ENCODE measurements around the gene CEP192.
"Not testable (repeated sequence)": the region's sequence is repeated elsewhere in the genome, so short reads cannot be mapped to it uniquely, and the experiment has no call there.

CEP192 gene

DNA sequence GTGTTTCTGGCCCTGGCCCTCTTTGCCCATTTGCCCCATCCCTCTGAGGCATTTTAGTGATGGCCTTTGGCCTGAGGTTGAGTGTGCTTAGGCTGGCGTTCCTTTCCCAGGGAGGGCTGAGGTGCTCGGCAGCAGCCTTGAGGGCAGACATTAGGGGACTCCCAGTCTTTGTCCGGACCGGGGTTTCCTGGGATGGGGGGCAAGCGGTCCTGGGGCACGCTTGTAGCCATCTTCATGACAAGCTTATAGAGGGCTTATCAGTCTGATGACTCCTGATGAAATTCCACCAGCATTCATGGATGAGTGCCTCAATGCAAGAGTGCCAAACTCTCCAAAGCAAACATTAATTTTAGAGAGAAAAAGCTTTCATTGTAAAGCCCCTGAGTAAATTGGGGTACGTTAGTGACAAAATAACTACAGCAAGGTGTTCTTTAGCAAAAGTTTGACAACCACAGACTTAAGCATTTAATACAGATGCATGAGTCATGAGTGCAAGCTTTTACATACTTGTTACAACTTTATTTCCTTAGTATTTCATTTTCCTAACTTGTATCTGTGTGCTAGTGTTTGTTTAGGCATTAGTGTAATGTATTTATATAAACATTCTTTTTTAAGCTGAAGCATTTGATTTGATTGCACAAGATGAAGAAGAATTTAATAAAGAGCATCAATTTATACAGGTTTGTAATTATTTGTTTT is 45.6 kb downstream of the CEP192 start:
- DNase-seq: no peak

DNA sequence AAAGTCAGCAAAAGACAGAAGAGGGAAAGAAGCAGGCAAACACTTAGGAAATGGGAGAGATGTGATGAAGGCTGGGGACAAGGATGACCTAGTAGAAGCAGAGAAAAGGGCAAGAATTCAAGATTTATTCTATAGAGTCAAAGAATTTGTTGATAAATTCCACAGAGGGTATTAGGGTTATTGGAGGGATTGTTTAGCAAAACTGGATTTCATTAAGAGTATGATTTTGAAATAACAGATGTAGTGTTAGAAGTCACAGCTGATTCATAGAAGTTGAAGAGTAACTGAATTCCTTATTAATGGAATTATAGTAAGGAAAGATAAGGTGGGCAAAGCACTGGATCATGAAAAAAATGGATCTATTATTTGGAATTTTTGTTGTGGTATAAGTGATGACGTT is 48.6 kb downstream of the CEP192 start:
- DNase-seq: no peak

DNA sequence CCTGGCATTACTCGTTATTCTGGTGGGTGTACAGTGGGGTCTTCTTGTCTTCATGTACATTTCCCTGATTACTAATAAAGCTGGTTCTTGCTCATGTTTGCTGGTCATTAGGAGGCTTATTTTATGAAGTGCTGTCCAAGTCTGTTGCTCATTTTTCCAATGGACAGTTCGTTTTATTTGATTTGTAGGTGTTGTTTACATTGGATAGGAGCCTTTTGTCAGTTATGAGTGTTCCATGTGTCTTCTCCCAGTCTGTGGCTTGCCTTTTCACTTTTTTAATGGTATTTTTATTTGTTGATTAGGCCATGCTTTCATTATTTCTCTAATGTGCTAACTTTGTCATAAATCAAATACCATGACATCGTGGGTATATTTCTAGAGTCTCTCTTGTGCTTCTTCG is 51.9 kb downstream of the CEP192 start:
- DNase-seq: no peak

DNA sequence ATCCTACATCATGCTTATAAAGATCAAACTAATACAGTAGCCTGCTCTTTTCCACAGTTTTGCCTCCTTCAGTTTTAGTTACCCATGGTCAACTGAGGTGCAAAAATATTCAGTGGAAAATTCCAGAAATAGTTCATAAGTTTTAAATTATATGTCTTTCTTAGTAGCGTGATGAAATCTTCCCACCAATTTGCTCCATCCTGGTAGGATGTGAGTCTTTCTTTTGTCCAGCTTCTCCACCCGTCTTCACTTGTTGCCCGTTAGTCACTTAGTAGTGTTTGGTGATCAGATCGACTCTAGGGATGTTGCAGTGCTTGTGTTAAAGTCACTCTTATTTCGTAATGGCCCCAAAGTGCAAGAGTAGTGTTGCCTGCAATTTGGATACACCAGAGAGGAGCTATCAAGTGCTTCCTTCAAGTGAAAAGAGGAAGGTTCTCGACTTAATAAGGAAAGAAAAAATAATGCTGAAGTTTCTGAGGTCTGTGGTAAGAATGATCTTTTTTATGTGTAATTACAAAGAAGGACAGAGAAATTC is 57.0 kb downstream of the CEP192 start:
- DNase-seq: no peak

DNA sequence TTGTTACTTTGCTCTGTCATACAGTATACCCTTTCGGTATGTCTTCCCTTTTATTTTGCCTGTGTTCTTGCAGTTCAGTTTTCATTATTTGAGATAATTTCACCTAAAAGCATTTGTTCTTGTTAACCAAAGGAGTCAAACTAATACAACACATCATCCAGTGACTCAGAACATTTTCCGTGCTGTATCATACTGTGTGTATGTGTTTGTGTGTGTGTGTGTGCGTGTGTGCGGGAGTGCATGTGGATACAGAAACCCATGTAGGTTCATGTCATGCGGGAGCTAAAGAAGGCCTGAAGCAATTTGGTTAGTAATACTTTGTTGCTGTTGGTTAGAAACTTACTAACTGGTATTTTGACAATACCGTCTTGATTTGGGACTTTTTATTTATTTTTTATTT is 60.0 kb downstream of the CEP192 start:
- no peak for DNase-seq

DNA sequence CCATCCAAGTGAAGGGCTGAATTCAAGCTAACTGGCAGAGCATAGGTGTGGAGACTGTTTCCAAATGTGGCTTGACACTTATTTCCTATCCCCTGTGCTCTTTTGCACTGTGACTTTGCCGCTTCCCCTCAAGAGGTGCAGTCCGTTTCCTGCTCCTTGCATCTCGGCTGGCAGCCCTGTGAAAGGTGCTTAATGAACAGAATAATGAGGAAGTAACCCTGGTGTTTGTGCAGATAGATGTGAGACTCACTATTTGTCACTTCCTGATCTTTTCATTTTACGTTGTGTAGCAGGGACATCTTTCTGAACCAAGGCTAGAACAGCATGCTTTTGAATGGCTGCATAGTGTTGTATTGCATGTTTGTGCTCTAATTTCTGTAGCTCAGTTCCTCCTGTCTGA is 60.8 kb downstream of the CEP192 start:
- DNase-seq: no peak

DNA sequence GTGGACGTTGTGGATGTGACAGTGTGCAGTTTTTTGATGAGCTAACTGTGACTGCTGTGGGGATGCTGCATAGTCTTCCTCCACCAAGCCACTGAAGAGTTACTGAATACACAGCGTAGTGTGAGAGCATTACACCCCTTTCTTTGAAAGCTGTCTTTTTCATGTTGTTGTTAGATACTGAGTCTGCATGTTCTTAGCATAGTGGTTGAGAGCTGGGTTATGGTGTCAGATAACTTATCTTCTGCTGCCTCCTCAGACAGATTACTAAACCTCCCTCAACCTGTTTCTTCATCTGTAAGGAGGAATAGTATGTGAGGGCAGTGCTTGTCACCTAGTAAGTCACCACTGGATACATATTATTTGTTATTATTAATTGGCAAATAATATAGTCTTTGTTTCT is 63.2 kb downstream of the CEP192 start:
- DNase-seq: no peak

DNA sequence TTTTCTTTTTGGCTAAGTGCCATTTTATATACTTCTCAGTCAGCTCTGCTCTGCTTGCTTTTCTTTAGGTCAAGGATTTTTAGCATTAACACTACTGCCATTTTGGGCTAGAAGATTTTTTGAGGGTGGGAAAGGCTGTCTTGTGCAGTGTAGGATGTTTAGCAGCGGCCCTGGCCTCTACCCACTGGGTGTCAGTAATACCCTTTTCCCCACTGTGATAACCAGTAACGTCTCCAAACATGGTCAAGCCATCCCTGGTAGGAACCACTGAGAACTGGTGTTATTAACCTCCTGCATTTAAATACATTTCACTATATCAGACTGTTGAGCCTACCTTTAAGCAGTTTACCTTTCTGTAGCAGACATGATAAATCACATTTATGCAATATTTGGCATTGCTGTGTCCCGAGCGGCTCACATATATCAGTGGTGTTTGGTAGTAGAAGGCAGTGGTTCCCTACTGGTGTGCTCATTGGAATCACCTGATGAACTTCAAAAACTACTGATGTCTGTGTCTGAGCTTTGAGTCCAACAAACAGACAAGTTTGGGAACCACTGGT is 70.5 kb downstream of the CEP192 start:
- no peak for DNase-seq

DNA sequence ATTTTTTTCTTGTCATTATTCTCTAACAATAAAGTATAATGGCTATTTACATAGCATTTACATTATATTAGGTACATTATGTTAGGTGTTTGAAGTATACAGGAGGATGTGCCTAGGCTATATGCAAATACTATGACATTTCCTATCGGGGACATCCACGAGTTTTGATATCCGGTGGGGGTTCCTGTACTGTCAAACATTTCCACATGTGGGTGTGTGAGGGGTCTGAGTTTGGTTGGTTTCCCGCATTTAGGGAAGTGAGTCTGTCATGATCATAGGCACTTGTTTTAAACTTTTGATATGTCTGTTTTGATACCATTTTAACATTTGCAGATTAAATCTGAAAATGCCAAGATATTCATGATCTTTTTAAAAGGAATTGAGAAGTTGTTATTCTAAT is 76.0 kb downstream of the CEP192 start:
- DNase-seq: no peak

DNA sequence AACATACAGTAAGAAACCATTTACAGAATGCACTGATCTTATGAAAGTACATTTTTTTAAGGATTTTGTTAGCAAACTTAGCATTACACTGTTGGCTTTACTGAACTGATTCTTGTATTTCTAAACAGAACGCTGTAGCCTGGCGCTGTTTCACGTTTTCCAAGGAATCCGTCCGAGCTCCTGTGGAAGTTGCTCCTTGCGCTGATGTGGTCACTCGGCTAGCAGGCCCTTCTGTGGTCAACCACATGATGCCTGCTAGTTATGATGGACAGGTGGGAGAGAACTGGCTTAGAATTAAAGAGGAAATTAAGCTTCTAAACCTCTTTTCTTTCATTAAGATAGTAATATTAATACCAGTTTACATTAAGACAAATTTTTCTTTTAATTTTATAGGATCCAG is 76.8 kb downstream of the CEP192 start:
- no peak for DNase-seq

DNA sequence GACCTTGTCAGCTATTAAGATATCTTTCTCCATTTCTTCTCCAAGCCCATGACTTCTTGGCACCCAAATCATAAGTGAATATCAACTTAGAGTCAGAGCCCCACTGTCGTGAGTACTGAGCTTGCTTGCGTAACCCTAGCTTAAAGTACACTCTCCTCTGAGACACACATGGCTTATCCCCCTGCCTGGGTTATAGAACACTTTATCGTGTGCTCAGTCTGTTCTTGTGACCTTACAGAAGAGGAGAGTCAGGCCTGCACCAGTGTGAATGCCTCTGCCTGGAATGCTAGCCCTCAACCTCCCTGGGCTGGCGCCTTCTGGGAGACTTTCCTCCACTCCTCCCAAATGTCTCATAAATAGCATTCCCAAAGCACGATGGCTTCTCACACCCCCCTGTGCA is 79.3 kb downstream of the CEP192 start:
- no peak for DNase-seq

DNA sequence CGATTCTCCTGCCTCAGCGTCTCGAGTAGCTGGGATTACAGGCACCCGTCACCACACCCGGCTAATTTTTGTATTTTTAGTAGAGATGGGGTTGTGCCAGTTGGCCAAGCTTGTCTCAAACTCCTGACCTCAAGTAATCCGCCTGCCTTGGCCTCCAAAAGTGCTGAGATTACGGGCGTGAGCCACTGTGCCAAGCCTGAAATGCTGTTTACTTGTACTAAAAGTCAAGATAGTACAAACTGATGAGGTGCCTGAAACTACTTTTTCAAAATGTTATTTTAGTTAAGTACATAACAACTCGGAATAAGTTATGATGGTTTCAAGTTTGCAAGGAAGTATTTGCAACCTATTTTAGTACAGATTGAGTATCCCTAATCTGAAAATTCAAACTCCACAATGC is 85.7 kb downstream of the CEP192 start:
- DNase-seq: no peak

DNA sequence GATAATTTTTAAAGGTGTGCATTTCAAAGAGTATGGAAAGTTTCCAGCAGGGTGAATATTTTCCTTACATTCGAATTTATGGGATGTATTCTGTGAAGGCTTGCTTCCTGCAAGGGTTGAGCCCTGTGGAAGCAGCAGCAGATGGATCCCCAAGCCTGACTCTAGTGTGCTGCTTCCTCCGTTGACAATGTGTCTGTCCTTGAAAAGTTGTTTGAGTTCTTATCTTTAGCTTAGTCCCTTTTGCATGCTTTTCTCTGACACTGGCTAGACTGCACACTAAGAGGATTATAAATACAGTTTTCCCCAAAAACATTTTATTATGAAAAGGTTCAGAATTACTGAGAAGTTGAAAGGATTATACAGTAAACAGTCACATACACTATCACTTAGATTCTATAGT is 86.3 kb downstream of the CEP192 start:
- DNase-seq: no peak

DNA sequence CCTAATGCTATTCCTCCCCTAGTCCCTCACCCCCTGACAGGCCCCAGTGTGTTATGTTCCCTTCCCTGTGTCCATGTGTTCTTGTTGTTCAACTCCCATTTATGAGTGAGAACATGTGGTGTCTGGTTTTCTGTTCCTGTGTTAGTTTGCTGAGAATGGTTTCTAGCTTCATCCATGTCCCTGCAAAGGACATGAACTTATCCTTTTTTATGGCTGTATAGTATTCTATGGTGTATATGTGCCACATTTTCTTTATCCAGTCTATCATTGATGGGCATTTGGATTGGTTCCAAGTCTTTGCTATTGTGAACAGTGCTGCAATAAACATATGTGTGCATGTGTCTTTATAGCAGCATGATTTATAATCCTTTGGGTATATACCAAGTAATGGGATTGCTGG is 86.9 kb downstream of the CEP192 start:
- not testable (repeated sequence) for DNase-seq

DNA sequence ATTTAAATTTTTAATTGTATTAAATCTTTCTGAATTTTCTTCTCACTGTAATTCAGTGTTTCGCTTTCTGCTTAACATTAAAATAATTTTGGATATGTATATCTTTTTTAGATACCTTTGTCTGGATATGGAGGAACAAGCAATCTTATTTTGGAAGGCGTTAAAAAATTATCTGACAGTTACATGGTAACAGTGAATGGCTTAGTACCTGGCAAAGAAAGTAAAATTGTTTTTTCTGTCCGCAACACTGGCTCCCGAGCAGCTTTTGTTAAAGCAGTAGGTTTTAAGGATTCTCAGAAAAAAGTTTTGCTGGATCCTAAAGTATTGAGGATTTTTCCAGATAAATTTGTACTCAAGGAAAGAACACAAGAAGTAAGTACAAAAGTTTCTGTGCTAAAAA is 95.7 kb downstream of the CEP192 start:
- no peak for DNase-seq

DNA sequence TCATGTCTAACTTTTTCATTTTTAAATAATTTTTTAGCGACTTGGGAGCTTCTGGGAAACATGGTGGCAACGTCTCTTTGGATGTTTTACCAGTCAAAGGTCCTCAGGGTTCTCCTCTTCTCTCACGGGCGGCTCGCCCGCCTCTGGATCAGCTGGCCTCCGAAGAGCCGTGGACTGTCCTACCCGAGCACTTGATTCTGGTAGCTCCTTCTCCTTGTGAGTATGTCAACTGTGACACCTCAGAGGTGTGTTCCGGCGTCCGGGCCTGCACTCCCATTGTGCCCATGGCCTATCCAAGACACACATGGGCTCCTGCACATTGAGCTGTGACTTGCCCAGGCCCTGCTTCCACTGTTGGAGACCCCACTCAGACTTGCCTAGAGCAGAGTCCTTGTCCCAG is 104.3 kb downstream of the CEP192 start:
- no peak for DNase-seq

DNA sequence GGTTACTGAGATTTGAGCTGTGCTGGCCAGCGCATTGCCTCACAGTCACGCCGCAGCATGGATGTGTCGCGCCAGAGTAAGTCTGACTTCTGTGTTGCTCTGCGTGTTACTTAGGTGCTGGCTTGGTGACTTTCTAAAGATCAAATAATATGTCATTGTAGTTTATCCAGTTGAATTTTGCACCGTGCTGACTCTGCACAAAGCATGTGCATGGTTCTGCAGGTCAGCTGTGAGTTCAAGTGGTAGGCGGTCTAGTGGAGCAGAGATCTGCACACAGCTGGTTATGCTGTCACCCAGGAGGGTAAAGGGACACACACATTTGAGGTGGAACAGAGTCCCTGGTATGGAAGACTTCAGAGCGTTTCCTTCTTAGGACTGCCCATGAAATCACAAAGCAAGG is 105.1 kb downstream of the CEP192 start:
- no peak for DNase-seq

DNA sequence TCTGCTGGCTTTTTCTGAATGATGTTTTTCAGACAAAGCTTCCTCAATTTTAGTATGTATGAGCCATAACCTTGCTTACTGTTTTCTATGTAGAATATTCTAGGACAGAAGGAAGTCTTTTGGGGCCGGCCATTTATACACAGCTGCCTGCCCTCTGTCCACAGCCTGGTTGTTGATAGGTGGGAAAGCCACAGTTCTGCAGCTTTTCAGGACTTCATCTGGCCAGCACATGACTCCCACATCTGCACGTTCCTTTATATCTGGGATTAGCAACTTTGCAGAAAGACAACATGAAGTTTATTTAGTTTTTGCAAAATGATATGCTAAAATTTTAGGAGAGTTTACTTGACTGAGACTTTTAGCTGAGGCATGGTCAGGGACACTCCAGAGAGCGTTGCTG is 105.6 kb downstream of the CEP192 start:
- no peak for DNase-seq

DNA sequence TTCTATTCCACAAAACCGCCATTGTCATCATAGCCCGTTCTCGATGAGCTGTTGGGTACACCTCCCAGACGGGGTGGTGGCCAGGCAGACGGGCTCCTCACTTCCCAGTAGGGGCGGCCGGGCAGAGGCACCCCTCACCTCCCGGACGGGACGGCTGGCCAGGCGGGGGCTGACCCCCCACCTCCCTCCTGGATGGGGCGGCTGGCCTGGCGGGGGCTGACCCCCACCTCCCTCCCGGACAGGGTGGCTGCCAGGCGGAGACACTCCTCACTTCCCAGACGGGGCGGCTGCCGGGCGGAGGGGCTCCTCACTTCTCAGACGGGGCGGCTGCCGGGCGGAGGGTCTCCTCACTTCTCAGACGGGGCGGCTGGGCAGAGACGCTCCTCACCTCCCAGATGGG is 106.9 kb downstream of the CEP192 start:
- not testable (repeated sequence) for DNase-seq

DNA sequence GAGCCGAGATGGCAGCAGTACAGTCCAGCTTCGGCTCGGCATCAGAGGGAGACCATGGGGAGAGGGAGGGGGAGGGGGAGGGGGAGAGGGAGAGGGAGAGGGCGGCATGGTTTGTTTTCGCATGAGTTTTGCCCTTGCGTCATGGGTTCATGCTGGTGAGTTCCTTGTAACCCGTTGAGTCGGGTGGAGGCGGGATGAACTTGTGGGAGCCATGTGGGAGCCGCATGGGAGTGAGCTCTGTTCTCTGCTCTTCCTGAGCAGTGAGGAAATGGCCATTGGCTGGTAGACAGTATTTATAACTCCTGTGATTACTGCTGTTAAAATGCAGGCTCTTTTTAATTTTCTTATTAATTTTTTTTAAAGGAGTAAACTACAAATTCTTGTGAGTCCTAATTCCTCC is 108.0 kb downstream of the CEP192 start:
- DNase-seq: no peak

DNA sequence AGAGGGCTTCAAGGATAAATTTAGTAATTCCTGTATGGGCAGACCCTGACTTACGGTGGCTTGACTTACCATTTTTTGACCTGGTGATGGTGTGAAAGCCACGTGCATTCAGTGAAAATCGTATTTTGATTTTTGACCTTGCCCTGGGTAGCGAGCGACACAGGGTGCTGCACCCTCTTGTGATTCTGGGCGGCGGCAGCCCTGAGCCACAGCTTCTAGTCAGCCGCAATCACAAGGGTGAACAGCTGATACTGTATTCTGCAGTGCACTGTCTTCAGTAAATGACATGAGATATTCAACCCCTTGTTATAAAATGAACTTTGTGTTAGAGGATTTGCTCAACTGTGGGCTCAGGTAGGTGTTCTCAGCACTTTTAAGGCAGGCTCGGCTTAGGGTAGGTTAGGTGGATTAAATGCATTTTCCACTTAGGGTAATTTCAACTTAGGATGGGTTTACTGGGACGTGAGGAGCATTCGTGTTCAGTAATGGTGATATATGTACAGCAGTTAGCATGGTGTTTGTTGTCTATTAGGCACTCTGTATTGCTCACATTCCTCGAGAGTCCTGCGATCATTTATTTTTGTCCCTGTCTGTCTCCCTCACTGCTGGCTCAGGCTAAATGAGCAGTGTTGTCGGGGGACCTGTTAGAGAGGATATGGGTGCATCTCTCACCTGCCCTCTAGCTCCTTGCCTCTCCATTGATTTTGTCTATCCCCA is 109.9 kb downstream of the CEP192 start:
- DNase-seq: no peak

DNA sequence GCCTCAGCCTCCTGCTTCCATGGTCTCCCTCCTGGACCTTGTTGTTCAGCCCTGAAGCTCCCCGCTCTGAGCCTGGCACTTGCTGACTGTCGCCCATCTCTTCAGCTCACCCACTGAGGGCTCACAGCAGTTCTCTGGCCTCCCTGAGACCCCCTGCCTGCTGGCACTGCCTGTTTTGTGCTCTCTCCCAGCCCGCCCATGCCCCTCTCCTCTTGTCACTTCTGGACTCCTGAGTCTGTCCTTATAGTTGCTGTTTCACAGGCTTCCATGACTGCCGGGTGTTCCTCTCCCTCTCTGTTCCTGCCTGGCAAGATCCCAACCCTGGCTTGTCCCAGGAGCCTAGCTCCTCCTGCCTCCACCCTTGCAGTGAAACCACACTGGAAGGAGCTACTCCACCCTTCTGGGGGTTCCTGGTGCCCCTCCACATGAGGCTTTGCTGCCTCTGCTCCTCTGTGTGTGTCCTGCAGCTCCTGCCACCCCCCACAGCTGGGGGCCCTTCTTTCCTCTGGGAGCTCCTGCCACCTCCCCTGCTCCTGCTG is 110.6 kb downstream of the CEP192 start:
- no peak for DNase-seq

DNA sequence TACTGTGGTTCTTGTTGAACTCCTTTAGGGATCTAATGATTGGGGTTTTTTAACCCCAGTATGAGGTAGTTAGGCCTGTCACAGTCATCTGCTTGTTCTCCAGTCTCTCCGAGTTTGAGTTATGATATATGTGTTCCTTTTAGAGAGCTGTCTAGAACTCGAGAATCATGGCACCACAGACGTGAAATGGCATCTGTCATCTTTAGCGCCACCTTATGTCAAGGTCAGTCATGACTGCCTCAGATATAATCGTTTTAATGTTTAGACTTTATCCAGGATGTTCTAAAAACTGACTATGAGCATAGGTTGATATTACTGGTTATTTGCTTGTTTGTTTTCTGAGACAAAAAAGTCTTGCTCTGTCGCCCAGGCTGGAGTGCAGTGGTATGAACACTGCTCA is 112.2 kb downstream of the CEP192 start:
- no peak for DNase-seq

DNA sequence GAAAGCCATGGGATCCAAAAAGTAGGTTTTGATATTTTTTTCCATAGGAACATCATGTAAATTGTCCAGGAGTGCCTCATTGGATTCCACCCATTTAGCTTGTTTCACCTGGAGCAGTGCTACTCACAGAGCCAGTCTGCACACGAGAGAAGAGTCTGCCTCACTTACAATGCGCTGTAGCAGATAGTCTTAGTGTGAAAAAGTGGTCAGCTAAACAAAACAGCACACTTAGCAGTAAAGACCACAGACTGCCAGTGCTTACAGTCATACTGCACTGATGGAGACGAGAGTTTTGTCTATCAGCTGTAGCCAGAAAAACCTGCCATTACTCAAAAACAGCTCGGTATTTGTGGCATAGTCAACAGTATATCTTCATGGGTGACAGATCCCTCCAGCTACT is 113.9 kb downstream of the CEP192 start:
- no peak for DNase-seq
